ENCODE data around the gene B4GALNT4. TPM values are rescaled to one million over a fixed set of nuclear protein-coding genes. Genes with fewer than 3 reads are reported as not detected.

The B4GALNT4 gene
- total and polyA plus RNA-seq, 2 of the 8 experiments (the other 6 are each of a cell fraction or from before 2014, with no cell fraction given), result 40.9 to 76.3 TPM

GRCh38 chr11:337711-338110, 31.6 kb upstream of the B4GALNT4 start (continued):
- no peak for TF ChIP-seq KDM1A (IDR thresholded peaks at IDR 0.05; ENCODE audit: borderline replicate concordance, low read length)

All from H1 (cell line).